IPS DF 4.7 (cell line): ENCODE data around the gene AGXT2.

Source experiments
- DNase-seq: peaks from one replicate; pipeline ENCODE4 v3.0.0-alpha.2; 2013; ENCODE audit warnings: low spot score; ENCODE audit errors: extremely low read depth

The AGXT2 gene

GRCh38 chr5:34970552-34970951 is 77.2 kb downstream of the AGXT2 start:
- DNase-seq, result no peak

GRCh38 chr5:34968258-34968657 is 79.5 kb downstream of the AGXT2 start:
- DNase-seq, result no peak

GRCh38 chr5:34967540-34967939 is 80.2 kb downstream of the AGXT2 start:
- DNase-seq, result no peak

- no peak for DNase-seq
Observed at GRCh38 chr5:34959323-34959722, 88.4 kb downstream of the AGXT2 start.

- no peak for DNase-seq
Observed at GRCh38 chr5:34957857-34958690, 89.7 kb downstream of the AGXT2 start.

- DNase-seq, result no peak
Observed at GRCh38 chr5:34957321-34957720, 90.4 kb downstream of the AGXT2 start.
